ENCODE results near the gene POU6F2.

GRCh38 chr7:39405581-39405980 is 427.9 kb downstream of the POU6F2 start:
- TF ChIP-seq, protein P1, sequence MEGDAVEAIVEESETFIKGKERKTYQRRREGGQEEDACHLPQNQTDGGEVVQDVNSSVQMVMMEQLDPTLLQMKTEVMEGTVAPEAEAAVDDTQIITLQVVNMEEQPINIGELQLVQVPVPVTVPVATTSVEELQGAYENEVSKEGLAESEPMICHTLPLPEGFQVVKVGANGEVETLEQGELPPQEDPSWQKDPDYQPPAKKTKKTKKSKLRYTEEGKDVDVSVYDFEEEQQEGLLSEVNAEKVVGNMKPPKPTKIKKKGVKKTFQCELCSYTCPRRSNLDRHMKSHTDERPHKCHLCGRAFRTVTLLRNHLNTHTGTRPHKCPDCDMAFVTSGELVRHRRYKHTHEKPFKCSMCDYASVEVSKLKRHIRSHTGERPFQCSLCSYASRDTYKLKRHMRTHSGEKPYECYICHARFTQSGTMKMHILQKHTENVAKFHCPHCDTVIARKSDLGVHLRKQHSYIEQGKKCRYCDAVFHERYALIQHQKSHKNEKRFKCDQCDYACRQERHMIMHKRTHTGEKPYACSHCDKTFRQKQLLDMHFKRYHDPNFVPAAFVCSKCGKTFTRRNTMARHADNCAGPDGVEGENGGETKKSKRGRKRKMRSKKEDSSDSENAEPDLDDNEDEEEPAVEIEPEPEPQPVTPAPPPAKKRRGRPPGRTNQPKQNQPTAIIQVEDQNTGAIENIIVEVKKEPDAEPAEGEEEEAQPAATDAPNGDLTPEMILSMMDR (conservative IDR thresholded peaks at IDR 0.05; ENCODE audit: low read depth, low read length): no peak
- no peak for TF ChIP-seq CHD1 (IDR thresholded peaks at IDR 0.05; ENCODE audit: low read depth, low read length)

Measured in IMR-90 (cell line).